Adipose tissue (tissue), 3 donors: ENCODE measurements around the gene NCAPD3. TPM values are rescaled to one million over a fixed set of nuclear protein-coding genes. Genes with fewer than 3 reads are reported as not detected.

Experiments used
- H3K27ac ChIP-seq: one replicate; pipeline ENCODE4 v1.5.1; 2013; ENCODE audit warnings: low read depth, low read length
- WGBS, 3 donors: extraction: QIAGEN DNeasy Blood & Tissue Kit; methylation state at CpG; one replicate each; pipeline ENCODE4 v1.1.7; 2013; 5-methylcytosine and 5-hydroxymethylcytosine counted together
- polyA plus RNA-seq, 3 donors: library from polyadenylated mRNA; stranded (reverse); fragments of 200-250 nt; gene quantifications; one replicate each; pipeline ENCODE4 v1.2.3, GENCODE V29; 2013
- donor health status: healthy with polysubstance abuse.
- donor health status: Bipolar disorder and iron deficiency.
- donor health status: healthy.

NCAPD3 gene
- polyA plus RNA-seq, 3 donors = 5.1 to 14.3 (median 6.7) TPM

DNA sequence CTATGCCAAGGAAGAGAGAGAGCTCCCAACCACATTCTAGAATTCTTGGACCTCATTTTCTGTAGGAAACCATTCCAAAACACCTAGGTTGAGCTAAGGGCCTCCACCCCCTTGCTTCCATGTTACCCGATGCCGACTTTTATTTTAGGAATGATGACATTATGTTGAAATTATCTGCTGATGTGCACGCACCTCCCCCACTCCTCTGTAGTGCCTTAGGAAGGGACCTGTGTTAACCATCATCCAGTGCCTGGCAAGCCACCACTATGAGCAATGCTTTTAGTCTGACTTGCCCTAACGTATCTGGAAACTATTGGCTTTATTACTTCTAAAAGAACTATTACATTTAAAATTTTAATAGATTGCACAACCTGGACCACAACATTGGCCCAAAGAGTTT is 42.1 kb downstream of the NCAPD3 start:
- 78 to 95% (median 89%) methylated on average over 4 of the region's 4 CpGs for WGBS, 3 donors

DNA sequence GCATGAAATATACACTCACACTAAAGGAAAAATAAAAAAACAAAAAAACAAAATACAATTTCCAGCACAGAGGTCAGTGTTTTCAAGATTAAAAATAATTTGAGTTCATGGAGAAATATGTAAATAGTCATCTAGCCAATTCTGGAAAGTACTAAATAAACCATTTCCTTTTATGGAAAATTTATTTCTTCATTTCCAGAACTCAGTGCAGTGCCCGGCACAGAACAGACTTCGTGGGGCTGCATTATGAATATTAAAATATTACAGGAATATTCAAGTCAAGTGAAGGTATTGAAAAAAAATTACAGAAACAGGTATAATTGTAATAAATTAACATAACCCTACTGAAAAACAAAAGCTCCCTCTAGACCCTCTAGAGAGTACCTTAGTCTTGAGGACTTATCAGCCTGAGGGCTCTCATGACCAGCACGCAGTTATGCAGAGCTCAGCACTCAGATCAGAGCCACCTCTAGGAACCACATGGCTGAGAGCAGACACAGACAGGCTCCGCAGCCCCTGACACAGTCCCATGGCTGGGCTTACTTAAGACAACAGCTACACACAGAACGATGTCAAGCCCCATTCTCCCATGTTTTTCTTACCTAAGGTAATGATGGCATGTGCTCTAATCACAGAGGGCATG is 45.6 kb downstream of the NCAPD3 start:
- 76 to 95% (median 79%) methylated on average over 5 of the region's 5 CpGs for WGBS, 3 donors

More for the DNA sequence above, 42.1 kb downstream of the NCAPD3 start:
- no peak overlapping the region for H3K27ac ChIP-seq

GRCh38 chr11:134176284-134176683 is 47.5 kb downstream of the NCAPD3 start:
- no peak overlapping the region for H3K27ac ChIP-seq
- 95 to 96% (median 96%) methylated on average over 13 of the region's 13 CpGs for WGBS, 3 donors

More for the DNA sequence above, 45.6 kb downstream of the NCAPD3 start:
- no peak overlapping the region for H3K27ac ChIP-seq

DNA sequence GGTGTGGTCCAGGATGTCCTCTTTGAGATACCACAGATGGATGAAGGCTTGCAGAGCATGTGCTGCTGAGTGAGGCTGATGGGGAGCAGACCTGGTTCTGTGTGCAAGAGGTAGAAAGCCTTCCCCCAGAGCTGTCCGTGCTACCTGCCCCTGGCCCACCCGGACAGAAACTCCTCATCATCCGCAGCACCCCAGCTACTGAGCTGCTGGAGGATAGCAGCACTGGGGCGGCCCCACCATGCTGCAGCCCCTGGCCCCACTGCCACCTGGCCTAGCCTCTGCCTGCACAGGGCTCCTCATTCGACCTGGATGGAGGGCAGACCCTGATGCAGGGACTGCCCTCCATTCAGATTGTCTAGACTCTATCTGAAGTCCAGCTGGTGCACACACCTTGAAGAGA is 50.5 kb downstream of the NCAPD3 start:
- no peak overlapping the region for H3K27ac ChIP-seq
- 93 to 100% (median 98%) methylated on average over 5 of the region's 5 CpGs for WGBS, 3 donors

DNA sequence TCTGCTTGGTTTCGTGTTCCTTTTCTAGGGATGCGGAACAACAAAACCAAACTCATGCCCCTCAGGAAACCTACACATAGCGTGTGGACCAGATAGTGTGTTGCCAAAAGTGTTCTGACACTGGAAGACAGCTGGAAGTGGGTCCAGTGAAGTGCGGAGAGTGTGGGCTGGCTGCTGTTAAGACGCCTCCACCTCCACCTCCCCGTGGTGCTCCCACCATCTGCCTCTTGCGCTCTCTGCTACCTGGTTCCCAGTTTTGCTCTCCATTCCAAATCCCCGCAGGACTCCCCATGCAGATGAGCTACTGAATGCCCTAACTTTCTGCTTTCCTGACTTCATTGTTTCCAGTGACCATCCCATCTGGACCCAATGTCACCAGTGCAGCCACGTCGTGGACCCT is 51.8 kb downstream of the NCAPD3 start:
- WGBS, 3 donors = 97 to 98% (median 97%) methylated on average over 10 of the region's 10 CpGs
- H3K27ac ChIP-seq = no peak overlapping the region

- H3K27ac ChIP-seq = no peak overlapping the region
- 96 to 98% (median 98%) methylated on average over 5 of the region's 5 CpGs for WGBS, 3 donors
Measured at GRCh38 chr11:134170919-134171281, 52.9 kb downstream of the NCAPD3 start.

- H3K27ac ChIP-seq = no peak overlapping the region
- 83 to 96% (median 95%) methylated on average over 6 of the region's 6 CpGs for WGBS, 3 donors
Measured at GRCh38 chr11:134170177-134170918, 53.4 kb downstream of the NCAPD3 start.

GRCh38 chr11:134164490-134165370 is 59.0 kb downstream of the NCAPD3 start:
- 91 to 98% (median 97%) methylated on average over 11 of the region's 11 CpGs for WGBS, 3 donors
- no peak overlapping the region for H3K27ac ChIP-seq

DNA sequence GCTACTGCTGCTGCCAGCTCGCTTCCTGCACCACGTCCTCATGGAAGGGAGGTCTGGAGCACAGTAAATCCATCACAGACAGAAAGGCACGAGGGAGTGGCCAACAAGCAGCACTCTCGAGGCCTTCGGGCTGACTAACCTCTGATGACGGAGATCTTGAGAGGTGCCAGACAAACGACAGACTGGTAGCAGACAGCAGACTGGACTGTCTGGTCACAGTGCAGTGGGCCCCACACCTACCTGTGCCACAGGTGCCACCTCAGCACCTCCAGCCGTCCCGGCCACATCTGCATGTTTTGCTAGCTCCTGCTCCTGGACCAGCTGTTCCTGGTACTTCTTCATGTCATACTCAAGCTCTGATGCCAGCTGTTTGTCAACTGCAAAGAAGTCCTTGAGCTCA is 64.1 kb downstream of the NCAPD3 start:
- WGBS, 3 donors = 90 to 95% (median 90%) methylated on average over 9 of the region's 9 CpGs
- no peak overlapping the region for H3K27ac ChIP-seq

DNA sequence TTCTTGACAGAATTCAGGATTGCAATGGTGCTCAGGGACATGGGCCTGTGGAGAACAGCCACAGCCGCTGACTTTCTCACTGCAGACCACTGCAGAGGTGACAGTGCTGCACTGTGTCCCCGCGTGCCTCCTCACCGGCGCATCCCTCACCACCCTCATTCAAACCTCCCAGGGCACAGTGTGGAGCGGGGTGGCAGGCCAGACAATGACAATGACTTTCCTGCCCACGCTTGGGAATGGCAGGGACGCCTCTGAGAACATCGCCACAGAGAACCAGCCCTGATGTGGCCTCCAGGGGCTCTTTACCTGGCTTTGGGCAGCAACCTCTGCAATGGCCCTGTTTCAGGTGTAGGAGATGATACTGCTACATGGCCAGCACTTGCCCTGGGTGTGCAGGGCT is 65.7 kb downstream of the NCAPD3 start:
- H3K27ac ChIP-seq = no peak overlapping the region
- 97 to 98% (median 98%) methylated on average over 9 of the region's 9 CpGs for WGBS, 3 donors

DNA sequence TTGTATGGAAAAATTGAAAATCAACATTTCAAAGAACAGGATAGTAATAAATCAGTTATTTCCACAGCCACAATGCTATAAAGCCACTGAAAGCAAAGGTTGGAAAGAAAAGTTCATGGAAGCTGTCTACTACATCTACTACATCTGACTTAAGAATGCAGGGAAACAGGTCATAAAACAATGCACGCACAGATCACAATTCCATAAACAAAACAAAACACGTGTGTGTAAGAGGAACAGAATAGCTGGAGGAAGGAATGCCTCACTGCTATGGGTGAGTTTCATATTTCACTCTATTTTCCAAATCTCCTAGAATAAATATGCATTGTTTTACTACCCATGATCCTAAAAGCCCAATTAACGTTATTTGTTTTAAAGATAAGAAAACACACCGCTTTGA is 66.3 kb downstream of the NCAPD3 start:
- 64 to 85% (median 79%) methylated on average over 4 of the region's 4 CpGs for WGBS, 3 donors
- H3K27ac ChIP-seq = no peak overlapping the region

GRCh38 chr11:134155946-134156865 is 67.6 kb downstream of the NCAPD3 start:
- 95 to 96% (median 95%) methylated on average over 28 of the region's 28 CpGs for WGBS, 3 donors
- H3K27ac ChIP-seq = no peak overlapping the region

- 87 to 90% (median 89%) methylated on average over 16 of the region's 16 CpGs for WGBS, 3 donors
- H3K27ac ChIP-seq = no peak overlapping the region
Measured at GRCh38 chr11:134155456-134155855, 68.3 kb downstream of the NCAPD3 start.

- no peak overlapping the region for H3K27ac ChIP-seq
- 91 to 96% (median 94%) methylated on average over 10 to 11 of the region's 11 CpGs for WGBS, 3 donors
Measured at GRCh38 chr11:134154441-134154840, 69.3 kb downstream of the NCAPD3 start.

DNA sequence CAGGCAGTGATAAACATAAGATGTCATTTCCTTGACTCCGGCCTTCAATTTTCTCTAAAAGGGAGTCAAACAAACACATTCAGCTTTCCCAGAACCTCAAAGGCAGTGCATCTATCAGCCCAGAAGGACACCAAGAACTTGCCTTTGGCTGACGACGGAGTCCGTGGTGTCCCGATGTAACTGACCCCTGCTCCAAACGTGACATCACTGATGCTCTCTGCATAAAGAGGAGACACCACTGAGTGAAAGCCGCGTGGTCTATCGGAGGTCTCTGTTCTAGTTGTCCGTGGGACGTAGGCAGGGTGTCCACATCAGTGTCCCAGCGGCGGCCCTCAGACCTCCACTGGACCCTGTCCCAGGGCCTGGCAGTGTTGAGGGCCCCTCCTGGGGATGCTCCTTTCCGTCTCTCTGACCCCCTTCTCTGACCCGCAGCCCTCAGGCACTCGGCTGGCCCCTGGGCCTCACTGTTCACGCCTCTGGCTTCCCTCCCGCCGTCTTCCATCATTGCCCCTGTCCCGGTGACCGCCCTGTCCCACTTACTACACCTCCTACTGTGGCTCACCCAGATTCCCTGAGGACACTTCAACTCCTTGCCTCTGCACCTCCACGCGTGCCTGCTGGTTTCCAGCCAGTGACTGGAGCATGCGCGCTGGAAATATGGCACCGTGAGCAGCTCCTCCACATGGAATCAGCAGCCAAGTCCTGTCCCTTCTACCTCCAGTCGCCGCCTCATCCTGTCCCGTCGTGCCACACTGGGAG is 70.4 kb downstream of the NCAPD3 start:
- no peak overlapping the region for H3K27ac ChIP-seq
- 89 to 92% (median 92%) methylated on average over 30 of the region's 30 CpGs for WGBS, 3 donors

GRCh38 chr11:134152696-134153095 is 71.1 kb downstream of the NCAPD3 start:
- WGBS, 3 donors = 69 to 86% (median 82%) methylated on average over 9 of the region's 9 CpGs
- H3K27ac ChIP-seq = no peak overlapping the region

GRCh38 chr11:134151083-134151747 is 72.6 kb downstream of the NCAPD3 start:
- H3K27ac ChIP-seq = no peak overlapping the region
- WGBS, 3 donors = 89 to 96% (median 92%) methylated on average over 10 of the region's 10 CpGs
